ENCODE measurements around the gene PPIB. TPM values are rescaled to one million over a fixed set of nuclear protein-coding genes. Genes with fewer than 3 reads are reported as not detected.
A peak's percentile ranks its signal among the peaks of the same experiment; 100 is the strongest.

PPIB gene
- total and polyA plus RNA-seq, 8 donors, result 116 to 582 (median 268) TPM

- TF ChIP-seq, protein P1, sequence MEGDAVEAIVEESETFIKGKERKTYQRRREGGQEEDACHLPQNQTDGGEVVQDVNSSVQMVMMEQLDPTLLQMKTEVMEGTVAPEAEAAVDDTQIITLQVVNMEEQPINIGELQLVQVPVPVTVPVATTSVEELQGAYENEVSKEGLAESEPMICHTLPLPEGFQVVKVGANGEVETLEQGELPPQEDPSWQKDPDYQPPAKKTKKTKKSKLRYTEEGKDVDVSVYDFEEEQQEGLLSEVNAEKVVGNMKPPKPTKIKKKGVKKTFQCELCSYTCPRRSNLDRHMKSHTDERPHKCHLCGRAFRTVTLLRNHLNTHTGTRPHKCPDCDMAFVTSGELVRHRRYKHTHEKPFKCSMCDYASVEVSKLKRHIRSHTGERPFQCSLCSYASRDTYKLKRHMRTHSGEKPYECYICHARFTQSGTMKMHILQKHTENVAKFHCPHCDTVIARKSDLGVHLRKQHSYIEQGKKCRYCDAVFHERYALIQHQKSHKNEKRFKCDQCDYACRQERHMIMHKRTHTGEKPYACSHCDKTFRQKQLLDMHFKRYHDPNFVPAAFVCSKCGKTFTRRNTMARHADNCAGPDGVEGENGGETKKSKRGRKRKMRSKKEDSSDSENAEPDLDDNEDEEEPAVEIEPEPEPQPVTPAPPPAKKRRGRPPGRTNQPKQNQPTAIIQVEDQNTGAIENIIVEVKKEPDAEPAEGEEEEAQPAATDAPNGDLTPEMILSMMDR (IDR thresholded peaks at IDR 0.05), result no peak
- TF ChIP-seq EP300 (IDR thresholded peaks at IDR 0.05) (no peak), POLR2AphosphoS5 (IDR thresholded peaks at IDR 0.05) (no peak), POLR2A (IDR thresholded peaks at IDR 0.05) (no peak)
- no peaks in the 10 kb centered on the region for H3K9me3 ChIP-seq
- 60 to 70% (median 68%) methylated on average over 8 of the region's 8 CpGs for WGBS, 5 donors
- no peaks in the 10 kb centered on the region for H3K4me1 ChIP-seq
- H3K36me3 ChIP-seq, result peaks cover 0 to 68% (median 61%) of the 10 kb centered on the region in 4 donors
- DNase-seq, result peak in 1 of 2 donors; percentile 60
- no peak overlapping the region for H3K27ac ChIP-seq
- H3K27me3 ChIP-seq, result no peaks in the 10 kb centered on the region
- no peak overlapping the region for H3K4me3 ChIP-seq
- intact Hi-C loops (cut with DNase I; ENCODE audit: low total_unique reads), result no loop called here
Measured at GRCh38 chr15:64180235-64180824, 17.5 kb upstream of the PPIB start.

DNA sequence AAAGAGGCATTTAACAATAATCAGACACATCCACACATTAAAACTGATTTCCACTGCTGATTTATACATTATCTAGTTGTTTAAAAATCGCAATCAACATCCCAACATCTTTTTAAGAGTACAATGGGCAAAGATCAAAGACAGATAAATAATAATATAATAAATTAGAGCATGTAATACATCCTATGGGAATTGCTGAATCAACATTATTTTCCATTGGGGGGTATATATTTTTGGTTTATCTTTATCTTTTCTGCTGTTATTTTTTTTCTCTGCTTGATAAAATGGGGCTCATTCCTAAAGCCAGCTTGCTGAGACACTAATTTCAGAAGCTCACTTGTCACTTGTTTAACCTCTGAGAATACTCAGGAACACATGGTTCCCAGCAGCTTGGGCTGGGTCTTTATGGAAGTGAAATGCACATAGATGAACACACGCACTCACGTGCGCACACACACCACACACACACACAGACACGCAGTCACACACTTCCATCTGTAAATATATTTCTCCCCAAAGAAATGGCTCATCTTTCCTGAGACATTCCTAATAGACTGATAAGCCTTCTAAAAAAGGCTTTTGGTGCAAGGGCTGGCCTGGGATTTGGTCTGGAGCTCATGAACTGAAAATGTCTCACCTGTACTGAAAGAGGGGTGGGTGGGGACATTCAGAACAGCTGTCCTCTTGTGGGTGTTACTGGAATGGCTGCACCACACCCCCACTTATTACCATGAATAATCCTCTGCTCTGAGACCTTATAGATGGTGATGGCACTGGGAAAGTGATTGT, 3.5 kb upstream of the PPIB start:
- no peaks in the 10 kb centered on the region for H3K27me3 ChIP-seq
- no peaks in the 10 kb centered on the region for H3K9me3 ChIP-seq
- no peak overlapping the region for H3K4me3 ChIP-seq
- 92 to 94% (median 93%) methylated on average over 5 of the region's 5 CpGs for WGBS, 5 donors
- no peak for TF ChIP-seq POLR2AphosphoS5 (IDR thresholded peaks at IDR 0.05)
- TF ChIP-seq, protein P1 (IDR thresholded peaks at IDR 0.05), result no peak
- no peak for TF ChIP-seq EP300 (IDR thresholded peaks at IDR 0.05)
- TF ChIP-seq POLR2A (IDR thresholded peaks at IDR 0.05), result no peak
- H3K4me1 ChIP-seq, result peaks cover 15 to 23% (median 17%) of the 10 kb centered on the region in 4 donors
- H3K36me3 ChIP-seq, result peaks cover 3 to 20% (median 16%) of the 10 kb centered on the region in 4 donors
- intact Hi-C loops (cut with DNase I; ENCODE audit: low total_unique reads), result no loop called here
- no peak for DNase-seq
- no peak overlapping the region for H3K27ac ChIP-seq

- whole genome bisulfite sequencing, 5 donors, result 85 to 96% (median 89%) methylated on average over 4 of the region's 4 CpGs
- TF ChIP-seq POLR2A (IDR thresholded peaks at IDR 0.05) (no peak), POLR2AphosphoS5 (IDR thresholded peaks at IDR 0.05) (no peak), EP300 (IDR thresholded peaks at IDR 0.05) (no peak)
- TF ChIP-seq, protein P1 (IDR thresholded peaks at IDR 0.05), result no peak
- no peak overlapping the region for H3K4me3 ChIP-seq
- no peaks in the 10 kb centered on the region for H3K9me3 ChIP-seq
- intact Hi-C loops (cut with DNase I; ENCODE audit: low total_unique reads), result no loop called here
- H3K27ac ChIP-seq, result peak overlapping the region in 2 of 5 donors; percentile 90 to 91
- no peak for DNase-seq
- peaks cover 31 to 42% (median 35%) of the 10 kb centered on the region in 4 donors for H3K4me1 ChIP-seq
- H3K27me3 ChIP-seq, result no peaks in the 10 kb centered on the region
- H3K36me3 ChIP-seq, result peaks cover 20 to 23% (median 21%) of the 10 kb centered on the region in 4 donors
Measured at GRCh38 chr15:64164436-64164835, 1.6 kb upstream of the PPIB start.

DNA sequence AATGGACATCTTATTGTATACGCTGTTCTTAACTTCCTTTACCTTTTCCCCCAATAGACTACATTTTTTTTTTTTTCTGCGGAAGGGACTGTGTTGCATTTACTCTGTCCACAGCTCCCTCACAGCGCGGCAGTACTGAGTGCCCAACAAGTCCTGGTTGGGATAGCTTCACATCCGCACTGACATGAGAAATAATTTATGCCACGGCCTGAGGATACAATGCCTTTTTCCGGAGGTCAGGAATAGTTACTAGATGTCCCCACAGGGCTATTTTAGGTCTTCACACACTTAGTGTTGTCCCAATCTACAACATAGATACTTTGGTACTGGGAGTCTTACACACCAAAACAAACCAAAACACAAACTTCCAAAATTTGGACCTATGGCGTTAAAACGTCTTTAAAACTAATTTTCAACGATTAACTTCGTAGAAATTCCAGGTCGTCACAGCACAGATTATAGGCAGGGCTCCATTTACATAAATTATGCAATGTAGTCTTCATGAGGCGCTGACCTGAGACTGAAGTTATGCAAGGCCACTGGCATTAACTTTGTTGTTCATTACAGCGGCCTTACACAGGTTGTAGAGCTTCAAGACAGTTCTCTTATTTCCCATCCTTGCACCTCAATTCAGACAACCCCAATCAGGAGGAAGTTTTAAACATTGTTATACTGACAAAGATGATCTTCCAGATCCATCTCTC, 989 bp upstream of the PPIB start:
- no peak for TF ChIP-seq POLR2A (IDR thresholded peaks at IDR 0.05)
- peak; percentile 43 to 78 for DNase-seq
- intact Hi-C loops (cut with DNase I; ENCODE audit: low total_unique reads), result no loop called here
- H3K36me3 ChIP-seq, result peaks cover 26 to 30% (median 27%) of the 10 kb centered on the region in 4 donors
- WGBS, 5 donors, result 38 to 50% (median 45%) methylated on average over 14 of the region's 14 CpGs
- H3K27me3 ChIP-seq, result no peaks in the 10 kb centered on the region
- H3K27ac ChIP-seq, result peak overlapping the region; percentile 61 to 91 (median 88)
- peaks cover 35 to 48% (median 41%) of the 10 kb centered on the region in 4 donors for H3K4me1 ChIP-seq
- no peaks in the 10 kb centered on the region for H3K9me3 ChIP-seq
- peak overlapping the region; percentile 67 to 87 (median 76) for H3K4me3 ChIP-seq

All from stomach (tissue), 9 donors.